Breast epithelium (tissue), 4 donors: Measurements from ENCODE around the gene UBE2Q2. TPM values are rescaled to one million over a fixed set of nuclear protein-coding genes. Genes with fewer than 3 reads are reported as not detected.
"Not testable (repeated sequence)": the region's sequence is repeated elsewhere in the genome, so short reads cannot be mapped to it uniquely, and the experiment has no call there.

Experiments
- DNase-seq, 2 donors: peaks; one replicate each; pipeline ENCODE4 v3.0.0-alpha.2; 2019; ENCODE audit warnings: low spot score in 2 of 2
- H3K27ac ChIP-seq, 2 donors: fragments of 200-600 bp; sonication (generic) in 1 of 2; one replicate each; pipeline ENCODE4 v1.5.1; 2016 to 2019; ENCODE audit warnings: mild to moderate bottlenecking in 1 of 2
- H3K27me3 ChIP-seq, 2 donors: fragments of 200-600 bp; sonication (generic) in 1 of 2; one replicate each; pipeline versions ENCODE4 v1.5.1 to v1.6.0; 2017 to 2019; ENCODE audit warnings: control low read depth in 1 of 2, mild to moderate bottlenecking in 1 of 2
- H3K36me3 ChIP-seq: fragments of 200-600 bp; one replicate; pipeline ENCODE4 v1.5.1; 2019
- H3K4me1 ChIP-seq, 2 donors: fragments of 200-600 bp; sonication (generic); one replicate each; pipeline ENCODE4 v1.5.1; 2016 to 2019; ENCODE audit warnings: control low read depth in 1 of 2
- H3K4me3 ChIP-seq, 3 donors: fragments of 200-600 bp; sonication (generic); 1 replicate in 2 of 3; 2 replicates in 1 of 3; pipeline ENCODE4 v1.5.1; 2016 to 2019; ENCODE audit warnings: mild to moderate bottlenecking in 3 of 3, moderate library complexity in 2 of 3
- H3K9me3 ChIP-seq, 2 donors: fragments of 200-600 bp; sonication (generic) in 1 of 2; one replicate each; pipeline ENCODE4 v1.5.1; 2016 to 2019; ENCODE audit warnings: control low read depth in 1 of 2
- POLR2A ChIP-seq: fragments of 450-650 bp; IDR thresholded peaks from one replicate; pipeline ENCODE4 v1.6.1; 2016; ENCODE audit warnings: antibody characterized with exemption, mild to moderate bottlenecking, moderate library complexity
- POLR2AphosphoS5 ChIP-seq, 3 donors: sonication (generic); formaldehyde crosslinking; IDR thresholded peaks; one replicate each; pipeline ENCODE4 v1.6.1; 2017; ENCODE audit warnings: antibody characterized with exemption in 3 of 3
- intact Hi-C: fragments of 100-400 bp; cut with DNase I; formaldehyde crosslinking; loops from one replicate; pipeline ENCODE4 v1.15.1; 2023; ENCODE audit warnings: low total_unique reads
- total RNA-seq, 3 donors: library from RNA; depleted of rRNA; stranded (reverse); fragments of >200 nt; gene quantifications; one replicate each; pipeline ENCODE4 v1.1.0, GENCODE V29; 2016
- TF ChIP-seq, protein P1 (sequence below), 3 donors: fragments of 450-650 bp; IDR thresholded peaks; one replicate each; pipeline ENCODE4 v1.5.1; 2016 to 2017; ENCODE audit warnings: antibody characterized with exemption in 3 of 3, mild to moderate bottlenecking in 3 of 3, moderate library complexity in 3 of 3

UBE2Q2 gene
- total RNA-seq: 10 to 100 TPM; 45.9 to 56.5 (median 48.8) TPM

GRCh38 chr15:75842722-75843677 lies at the start of gene UBE2Q2:
UBE2Q2 (plus strand) TSS chr15:75843447; CDS start chr15:75843667, 220 bp downstream.
- peak; percentile 39 to 53 for DNase-seq

DNA sequence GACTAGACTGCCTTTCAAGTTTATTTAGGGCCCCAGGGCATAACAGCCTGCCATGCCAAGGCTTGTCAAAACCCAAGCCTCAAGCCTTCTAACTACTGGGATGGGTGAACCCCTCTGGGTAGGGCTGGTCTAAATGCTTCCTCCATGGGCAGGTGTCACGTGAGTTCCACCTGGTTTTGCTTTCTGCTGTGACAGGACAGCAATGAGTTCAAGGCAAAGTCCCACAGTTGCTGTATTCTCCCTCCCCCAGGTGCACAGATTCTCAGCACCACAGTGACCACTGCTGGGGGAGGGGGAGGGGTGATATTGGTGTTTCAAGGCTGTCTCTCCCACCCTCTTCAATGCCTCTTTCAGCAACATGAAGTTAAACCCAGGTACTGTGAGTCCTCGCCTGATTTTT lies 46.9 kb upstream of the UBE2Q2 start:
- intact Hi-C loops: no loop called here

More at GRCh38 chr15:75842722-75843677, at the start of gene UBE2Q2:
- Histone ChIP-seq H3K9me3 (no peaks in the 10 kb centered on the region), H3K4me3 (peak within 1 kb of the TSS; percentile 84 to 96 (median 91)), H3K4me1 (peaks cover 0 to 8% of the 10 kb centered on the region in 2 donors), H3K36me3 (no peaks in the 10 kb centered on the region), H3K27me3 (no peaks in the 10 kb centered on the region), H3K27ac (peak within 1 kb of the TSS; percentile 94 to 95)
- intact Hi-C loops: no loop called here
- TF ChIP-seq POLR2AphosphoS5 (IDR thresholded peaks at IDR 0.05) (peak in 1 of 3 donors; percentile 12), POLR2A (no peak)

GRCh38 chr15:75797146-75797545 lies 46.1 kb upstream of the UBE2Q2 start:
- H3K9me3 ChIP-seq, DNase-seq, H3K27me3 ChIP-seq, intact Hi-C loops, H3K4me3 ChIP-seq, H3K36me3 ChIP-seq, H3K4me1 ChIP-seq: not testable (repeated sequence)
- H3K27ac ChIP-seq: peak overlapping the region in 1 of 2 donors; percentile 66

More for the DNA sequence above, 46.9 kb upstream of the UBE2Q2 start:
- no peaks in the 10 kb centered on the region for H3K4me1 ChIP-seq
- TF ChIP-seq POLR2A: no peak
- TF ChIP-seq POLR2AphosphoS5 (IDR thresholded peaks at IDR 0.05): no peak
- TF ChIP-seq, protein P1, sequence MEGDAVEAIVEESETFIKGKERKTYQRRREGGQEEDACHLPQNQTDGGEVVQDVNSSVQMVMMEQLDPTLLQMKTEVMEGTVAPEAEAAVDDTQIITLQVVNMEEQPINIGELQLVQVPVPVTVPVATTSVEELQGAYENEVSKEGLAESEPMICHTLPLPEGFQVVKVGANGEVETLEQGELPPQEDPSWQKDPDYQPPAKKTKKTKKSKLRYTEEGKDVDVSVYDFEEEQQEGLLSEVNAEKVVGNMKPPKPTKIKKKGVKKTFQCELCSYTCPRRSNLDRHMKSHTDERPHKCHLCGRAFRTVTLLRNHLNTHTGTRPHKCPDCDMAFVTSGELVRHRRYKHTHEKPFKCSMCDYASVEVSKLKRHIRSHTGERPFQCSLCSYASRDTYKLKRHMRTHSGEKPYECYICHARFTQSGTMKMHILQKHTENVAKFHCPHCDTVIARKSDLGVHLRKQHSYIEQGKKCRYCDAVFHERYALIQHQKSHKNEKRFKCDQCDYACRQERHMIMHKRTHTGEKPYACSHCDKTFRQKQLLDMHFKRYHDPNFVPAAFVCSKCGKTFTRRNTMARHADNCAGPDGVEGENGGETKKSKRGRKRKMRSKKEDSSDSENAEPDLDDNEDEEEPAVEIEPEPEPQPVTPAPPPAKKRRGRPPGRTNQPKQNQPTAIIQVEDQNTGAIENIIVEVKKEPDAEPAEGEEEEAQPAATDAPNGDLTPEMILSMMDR (IDR thresholded peaks at IDR 0.05): no peak
- no peaks in the 10 kb centered on the region for H3K9me3 ChIP-seq
- no peaks in the 10 kb centered on the region for H3K27me3 ChIP-seq
- H3K4me3 ChIP-seq: no peak overlapping the region
- no peaks in the 10 kb centered on the region for H3K36me3 ChIP-seq
- DNase-seq: no peak
- H3K27ac ChIP-seq: no peak overlapping the region

- no peaks in the 10 kb centered on the region for H3K9me3 ChIP-seq
- peaks cover 0 to 4% of the 10 kb centered on the region in 2 donors for H3K27me3 ChIP-seq
- H3K4me1 ChIP-seq: no peaks in the 10 kb centered on the region
- DNase-seq: no peak
- H3K27ac ChIP-seq: no peak overlapping the region
- intact Hi-C loops: no loop called here
- H3K36me3 ChIP-seq: no peaks in the 10 kb centered on the region
- TF ChIP-seq, protein P1 (IDR thresholded peaks at IDR 0.05): no peak
- TF ChIP-seq POLR2AphosphoS5 (IDR thresholded peaks at IDR 0.05): no peak
- no peak for TF ChIP-seq POLR2A
- H3K4me3 ChIP-seq: no peak overlapping the region
These were observed 44.1 kb upstream of the UBE2Q2 start for GRCh38 chr15:75799190-75799589.

- H3K9me3 ChIP-seq, DNase-seq, H3K4me1 ChIP-seq, H3K27me3 ChIP-seq, H3K4me3 ChIP-seq, H3K27ac ChIP-seq, intact Hi-C loops, H3K36me3 ChIP-seq: not testable (repeated sequence)
These were observed 42.8 kb upstream of the UBE2Q2 start for GRCh38 chr15:75800409-75800808.

DNA sequence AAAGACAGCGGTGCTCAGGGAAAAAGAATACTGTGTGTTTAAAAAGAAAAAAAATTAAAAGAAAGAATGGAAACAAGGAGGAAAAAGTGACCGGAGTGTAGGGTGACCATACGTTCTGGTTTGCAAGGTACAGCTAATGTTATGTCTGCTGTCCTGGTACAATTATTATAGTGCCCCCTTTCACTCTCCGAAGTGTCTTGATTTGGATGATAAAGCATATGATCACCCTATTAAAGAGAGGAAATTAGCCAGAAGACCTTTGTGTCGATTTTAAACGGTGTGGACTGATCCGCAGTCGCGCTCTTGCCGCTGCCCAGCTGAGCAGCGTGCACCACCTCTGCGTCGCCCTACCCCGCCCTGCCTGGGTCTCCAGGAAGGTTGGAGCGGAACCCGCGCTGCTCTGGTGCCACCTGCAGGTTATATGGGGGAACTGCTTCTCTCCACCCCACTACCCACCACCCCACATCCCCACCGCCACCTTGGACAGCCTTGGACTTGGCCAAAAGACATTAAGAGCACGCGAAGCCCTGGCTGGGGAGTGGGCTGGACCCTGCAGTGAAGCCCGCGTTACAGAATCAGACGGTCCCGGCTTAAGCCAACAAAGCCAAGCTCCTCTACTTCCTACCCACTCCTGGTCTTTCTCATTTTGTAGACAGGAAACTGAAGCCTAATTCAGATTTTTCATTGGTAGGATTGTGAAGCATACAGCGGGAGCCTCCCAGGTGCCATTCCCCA lies 41.2 kb upstream of the UBE2Q2 start:
- intact Hi-C loops: no loop called here
- Histone ChIP-seq H3K27me3 (peaks cover 0 to 4% of the 10 kb centered on the region in 2 donors), H3K9me3 (no peaks in the 10 kb centered on the region), H3K4me3 (peak overlapping the region in 2 of 3 donors; percentile 18 to 55), H3K36me3 (no peaks in the 10 kb centered on the region), H3K27ac (no peak overlapping the region), H3K4me1 (no peaks in the 10 kb centered on the region)
- no peak for TF ChIP-seq POLR2AphosphoS5 (IDR thresholded peaks at IDR 0.05)
- TF ChIP-seq, protein P1 (IDR thresholded peaks at IDR 0.05): peak; percentile 55 to 80 (median 61)
- peak; percentile 55 to 72 for DNase-seq

DNA sequence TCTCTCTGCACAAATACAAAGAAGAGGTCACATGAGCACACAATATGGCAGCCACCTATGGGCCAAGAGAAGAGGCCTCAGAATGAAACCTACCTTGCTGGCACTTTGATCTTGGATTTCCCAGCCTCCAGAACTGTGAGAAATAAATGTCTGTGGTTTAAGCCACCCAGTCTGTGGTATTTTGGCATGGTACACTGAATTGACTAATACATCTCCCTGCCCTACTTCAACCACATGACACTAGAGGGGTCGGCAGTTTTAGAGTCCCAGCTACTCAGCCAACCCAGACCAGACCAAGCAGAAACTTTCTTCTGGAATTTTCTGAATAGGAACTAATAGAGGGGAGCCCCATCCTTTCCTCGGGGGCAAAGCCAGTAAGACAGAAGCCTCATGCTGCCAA lies 35.8 kb upstream of the UBE2Q2 start:
- H3K4me1 ChIP-seq, H3K4me3 ChIP-seq, H3K27me3 ChIP-seq, H3K27ac ChIP-seq, H3K36me3 ChIP-seq, DNase-seq, intact Hi-C loops, H3K9me3 ChIP-seq: not testable (repeated sequence)

GRCh38 chr15:75808009-75808408 lies 35.2 kb upstream of the UBE2Q2 start:
- DNase-seq, intact Hi-C loops, H3K4me1 ChIP-seq: not testable (repeated sequence)

More at GRCh38 chr15:75808009-75808408, 35.2 kb upstream of the UBE2Q2 start:
- not testable (repeated sequence) for H3K27me3 ChIP-seq, H3K9me3 ChIP-seq, H3K27ac ChIP-seq, H3K4me3 ChIP-seq, H3K36me3 ChIP-seq
